GM21390 (cell line): ENCODE measurements around the gene PRDM1.

Source experiments
- ATAC-seq: cut with Tn5 transposase; IDR thresholded peaks from one replicate; pipeline ENCODE4 v1.9.1; 2021; ENCODE audit not compliant: unreplicated experiment

PRDM1 gene

GRCh38 chr6:106085984-106086813 lies at the start of gene PRDM1:
Gene PRDM1, plus strand, starts transcription at chr6:106086336. Its CDS starts 218 bp downstream, at chr6:106086554.
- ATAC-seq: peak; percentile 68

- no peak for ATAC-seq
Observed at GRCh38 chr6:106037060-106037459, 49.1 kb upstream of the PRDM1 start.

- ATAC-seq: no peak
Observed at GRCh38 chr6:106039897-106040592, 46.1 kb upstream of the PRDM1 start.

- no peak for ATAC-seq
Observed at GRCh38 chr6:106044151-106044550, 42.0 kb upstream of the PRDM1 start.

- ATAC-seq: no peak
Observed at GRCh38 chr6:106045077-106045476, 41.1 kb upstream of the PRDM1 start.

GRCh38 chr6:106046116-106046853 lies 39.9 kb upstream of the PRDM1 start:
- no peak for ATAC-seq

GRCh38 chr6:106046854-106047200 lies 39.3 kb upstream of the PRDM1 start:
- ATAC-seq: no peak

- no peak for ATAC-seq
Observed at GRCh38 chr6:106048336-106048735, 37.8 kb upstream of the PRDM1 start.

- ATAC-seq: no peak
Observed at GRCh38 chr6:106050538-106050937, 35.6 kb upstream of the PRDM1 start.

- ATAC-seq: no peak
Observed at GRCh38 chr6:106051226-106051625, 34.9 kb upstream of the PRDM1 start.

- no peak for ATAC-seq
Observed at GRCh38 chr6:106053484-106054205, 32.5 kb upstream of the PRDM1 start.

GRCh38 chr6:106055489-106055888 lies 30.6 kb upstream of the PRDM1 start:
- ATAC-seq: no peak

- ATAC-seq: no peak
Observed at GRCh38 chr6:106056060-106056745, 29.9 kb upstream of the PRDM1 start.

- no peak for ATAC-seq
Observed at GRCh38 chr6:106056746-106057390, 29.3 kb upstream of the PRDM1 start.

- no peak for ATAC-seq
Observed at GRCh38 chr6:106059331-106059730, 26.8 kb upstream of the PRDM1 start.

GRCh38 chr6:106060167-106060566 lies 26.0 kb upstream of the PRDM1 start:
- ATAC-seq: no peak

- no peak for ATAC-seq
Observed at GRCh38 chr6:106063448-106063850, 22.7 kb upstream of the PRDM1 start.

GRCh38 chr6:106064142-106064541 lies 22.0 kb upstream of the PRDM1 start:
- ATAC-seq: no peak

GRCh38 chr6:106064756-106065155 lies 21.4 kb upstream of the PRDM1 start:
- ATAC-seq: no peak

- ATAC-seq: no peak
Observed at GRCh38 chr6:106066989-106067388, 19.1 kb upstream of the PRDM1 start.
